ENCODE measurements around the gene FCN1. TPM values are rescaled to one million over a fixed set of nuclear protein-coding genes. Genes with fewer than 3 reads are reported as not detected.

FCN1 gene
- under 1 TPM in 1 of 2 donors, not detected in 1; 0.19 TPM for total RNA-seq
- 8.0 TPM for polyA plus RNA-seq (ENCODE audit: insufficient read depth, low read depth, low replicate concordance)
- long read RNA-seq, donor 1, result 0 reads
- long read RNA-seq, donor 2, partial matches to known transcripts, result 0 of 1 reads
- long read RNA-seq, donor 2, other reads (novel, unspliced or antisense), result 0 of 1 reads

DNA sequence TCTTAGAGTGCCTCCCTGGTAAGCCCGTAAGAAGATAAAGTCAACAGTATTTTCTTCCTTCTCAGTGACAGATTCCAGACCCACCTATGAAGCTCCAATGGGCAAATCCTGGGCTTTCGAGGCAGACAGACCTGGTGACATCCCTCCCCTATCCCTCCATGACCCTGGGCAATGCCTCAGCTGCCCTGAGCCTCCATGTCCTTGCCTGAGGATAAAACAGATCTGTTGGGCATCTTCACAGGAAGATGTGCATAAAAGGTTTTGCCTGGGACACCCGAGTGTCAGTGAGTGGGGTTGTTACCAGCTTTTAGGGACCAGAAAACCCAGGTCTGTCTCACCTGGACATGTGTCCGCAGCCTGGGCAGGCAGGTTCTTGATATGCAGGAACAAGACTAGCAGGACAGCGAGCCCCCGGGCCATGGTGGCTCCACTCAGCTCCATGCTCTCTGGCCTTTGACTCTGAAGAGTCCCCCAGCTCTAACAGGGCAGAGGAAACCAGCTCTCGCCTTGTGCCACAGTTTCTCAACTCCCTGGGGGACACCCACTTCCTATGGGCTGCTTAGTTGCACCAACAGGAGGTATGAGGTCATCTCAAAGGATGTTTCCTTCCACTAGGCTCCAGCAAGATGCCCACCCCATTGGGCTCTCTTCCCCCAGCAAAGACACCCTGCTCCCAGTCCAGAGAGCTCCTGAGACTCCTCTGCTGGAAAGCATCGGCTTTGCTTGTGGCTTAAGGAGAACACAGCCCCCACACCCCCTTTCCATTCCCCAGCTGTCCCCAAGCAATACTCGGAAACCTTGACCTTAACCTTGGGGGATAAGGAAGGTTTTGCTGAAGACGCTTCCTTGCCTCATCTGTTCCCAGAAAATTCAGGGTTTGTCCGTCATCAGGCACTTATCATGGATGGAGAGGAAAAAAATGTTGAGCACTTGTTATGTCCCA lies at the start of gene FCN1:
FCN1 (minus strand) TSS at position 482 of the 943 bp plus-strand sequence; CDS start at position 441, 41 bp downstream.
- no peaks in the 10 kb centered on the region for H3K9me3 ChIP-seq
- H3K4me1 ChIP-seq, result no peaks in the 10 kb centered on the region
- 74 to 82% methylated on average over 7 to 11 of the region's 11 CpGs for WGBS, 2 donors
- TF ChIP-seq POLR2A (IDR thresholded peaks at IDR 0.05), result no peak
- intact Hi-C loops (cut with DNase I; ENCODE audit: low total_unique reads), result no loop called here
- H3K27me3 ChIP-seq, result no peaks in the 10 kb centered on the region
- no peak within 1 kb of the TSS for H3K4me3 ChIP-seq
- H3K27ac ChIP-seq, result no peak within 1 kb of the TSS
- no peaks in the 10 kb centered on the region for H3K36me3 ChIP-seq (ENCODE audit: low read depth, missing control alignments)
- DNase-seq, result no peak

DNA sequence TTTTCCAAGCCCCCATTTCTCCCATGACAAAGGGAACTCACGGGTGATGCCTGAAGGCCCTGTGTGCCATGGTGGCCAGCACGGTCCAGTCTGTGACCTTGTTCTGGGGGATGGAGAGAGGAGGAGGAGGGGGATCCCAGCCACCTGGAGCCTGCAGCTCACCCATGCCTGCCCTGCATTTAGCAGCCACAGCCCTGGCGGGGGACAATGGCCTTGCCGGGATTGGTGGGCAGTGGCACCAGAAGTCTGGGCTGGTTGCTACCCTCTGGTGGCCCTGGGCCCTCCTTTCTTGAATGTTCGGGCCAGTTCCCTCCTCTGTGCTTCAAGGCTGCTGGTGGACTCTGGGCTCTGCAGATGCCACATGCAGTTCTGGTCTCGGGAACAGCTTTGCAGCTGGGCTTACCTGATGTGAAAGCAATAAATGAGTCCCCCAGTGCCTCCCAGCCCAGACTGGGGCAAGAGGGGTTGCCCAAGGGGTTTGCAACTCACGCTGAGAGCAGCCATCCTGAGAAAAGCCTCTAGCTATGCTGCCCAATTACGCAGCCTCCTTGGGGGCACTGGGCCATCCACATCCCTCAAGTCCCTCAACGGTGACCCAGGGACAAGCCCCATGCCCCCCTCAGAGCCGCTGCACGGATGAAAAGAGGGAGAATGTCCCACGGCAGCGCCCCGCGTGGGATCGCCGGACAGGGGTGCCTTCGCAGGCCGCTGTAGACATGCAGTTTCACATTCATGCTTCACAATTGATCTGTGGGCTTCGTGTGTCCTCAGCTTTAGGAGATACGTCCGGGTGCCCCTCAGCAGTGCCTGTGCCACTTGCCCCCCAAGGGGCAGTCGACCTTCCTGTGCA lies 49.2 kb upstream of the FCN1 start:
- WGBS, 2 donors, result 81 to 86% methylated on average over 11 to 23 of the region's 23 CpGs
- intact Hi-C loops (cut with DNase I; ENCODE audit: low total_unique reads), result no loop called here
- Histone ChIP-seq H3K4me1 (no peaks in the 10 kb centered on the region), H3K4me3 (no peak overlapping the region), H3K36me3 (ENCODE audit: low read depth, missing control alignments) (no peaks in the 10 kb centered on the region), H3K27ac (no peak overlapping the region), H3K9me3 (no peaks in the 10 kb centered on the region), H3K27me3 (no peaks in the 10 kb centered on the region)
- no peak for DNase-seq
- TF ChIP-seq, protein P1, sequence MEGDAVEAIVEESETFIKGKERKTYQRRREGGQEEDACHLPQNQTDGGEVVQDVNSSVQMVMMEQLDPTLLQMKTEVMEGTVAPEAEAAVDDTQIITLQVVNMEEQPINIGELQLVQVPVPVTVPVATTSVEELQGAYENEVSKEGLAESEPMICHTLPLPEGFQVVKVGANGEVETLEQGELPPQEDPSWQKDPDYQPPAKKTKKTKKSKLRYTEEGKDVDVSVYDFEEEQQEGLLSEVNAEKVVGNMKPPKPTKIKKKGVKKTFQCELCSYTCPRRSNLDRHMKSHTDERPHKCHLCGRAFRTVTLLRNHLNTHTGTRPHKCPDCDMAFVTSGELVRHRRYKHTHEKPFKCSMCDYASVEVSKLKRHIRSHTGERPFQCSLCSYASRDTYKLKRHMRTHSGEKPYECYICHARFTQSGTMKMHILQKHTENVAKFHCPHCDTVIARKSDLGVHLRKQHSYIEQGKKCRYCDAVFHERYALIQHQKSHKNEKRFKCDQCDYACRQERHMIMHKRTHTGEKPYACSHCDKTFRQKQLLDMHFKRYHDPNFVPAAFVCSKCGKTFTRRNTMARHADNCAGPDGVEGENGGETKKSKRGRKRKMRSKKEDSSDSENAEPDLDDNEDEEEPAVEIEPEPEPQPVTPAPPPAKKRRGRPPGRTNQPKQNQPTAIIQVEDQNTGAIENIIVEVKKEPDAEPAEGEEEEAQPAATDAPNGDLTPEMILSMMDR (IDR thresholded peaks at IDR 0.05), result no peak

DNA sequence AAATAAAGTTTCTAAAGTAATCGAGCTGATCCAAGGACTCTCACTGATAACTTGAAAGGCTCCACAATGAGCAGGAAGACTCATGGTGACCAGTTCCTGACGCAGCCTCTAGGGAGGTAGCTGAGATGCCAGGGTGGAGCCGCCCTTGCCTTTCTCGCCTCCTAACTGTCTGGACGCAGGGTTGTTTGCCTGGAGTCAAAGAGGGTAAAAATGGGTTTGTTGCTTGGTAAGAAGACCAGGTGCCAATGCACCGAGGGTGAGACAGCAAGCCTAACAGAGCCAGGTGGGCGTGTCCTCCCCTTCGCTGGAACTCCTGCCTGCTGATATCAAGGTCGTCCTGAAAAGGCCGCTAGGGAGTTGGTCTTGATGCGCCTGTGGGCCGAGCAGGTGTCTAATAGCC lies 48.6 kb upstream of the FCN1 start:
- DNase-seq, result no peak
- TF ChIP-seq, protein P1 (IDR thresholded peaks at IDR 0.05), result no peak
- TF ChIP-seq POLR2A (IDR thresholded peaks at IDR 0.05), result no peak
- WGBS, 2 donors, result 79 to 85% methylated on average over 10 to 12 of the region's 12 CpGs
- no peak overlapping the region for H3K4me3 ChIP-seq
- intact Hi-C loops (cut with DNase I; ENCODE audit: low total_unique reads), result no loop called here
- no peak overlapping the region for H3K27ac ChIP-seq
- no peaks in the 10 kb centered on the region for H3K9me3 ChIP-seq
- H3K36me3 ChIP-seq (ENCODE audit: low read depth, missing control alignments), result no peaks in the 10 kb centered on the region
- H3K4me1 ChIP-seq, result no peaks in the 10 kb centered on the region
- H3K27me3 ChIP-seq, result no peaks in the 10 kb centered on the region

DNA sequence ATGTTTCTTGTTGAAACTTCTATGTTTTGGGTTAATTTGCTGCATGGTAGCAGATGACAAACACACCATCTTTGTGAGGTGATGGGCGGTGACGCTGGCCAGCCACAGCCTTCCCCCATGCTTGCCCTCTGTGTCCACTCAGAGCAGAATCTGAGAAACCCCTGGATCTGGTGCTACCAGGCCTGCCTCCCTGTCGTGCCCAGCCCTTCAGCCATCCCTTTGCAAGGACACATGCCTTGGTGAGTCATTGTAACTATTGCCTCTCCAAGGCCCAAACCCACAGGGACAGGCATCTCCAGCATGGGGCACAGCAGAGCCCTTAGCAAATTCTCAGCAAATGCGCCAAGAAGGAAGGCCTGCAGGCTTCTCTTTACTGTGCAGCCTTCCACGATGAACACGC lies 48.1 kb upstream of the FCN1 start:
- Histone ChIP-seq H3K4me1 (no peaks in the 10 kb centered on the region), H3K9me3 (no peaks in the 10 kb centered on the region), H3K27ac (no peak overlapping the region), H3K27me3 (no peaks in the 10 kb centered on the region), H3K36me3 (ENCODE audit: low read depth, missing control alignments) (no peaks in the 10 kb centered on the region), H3K4me3 (no peak overlapping the region)
- TF ChIP-seq POLR2A (IDR thresholded peaks at IDR 0.05), result no peak
- TF ChIP-seq, protein P1 (IDR thresholded peaks at IDR 0.05), result no peak
- intact Hi-C loops (cut with DNase I; ENCODE audit: low total_unique reads), result no loop called here
- WGBS, 2 donors, result 92 to 98% methylated on average over 6 of the region's 6 CpGs
- DNase-seq, result no peak

DNA sequence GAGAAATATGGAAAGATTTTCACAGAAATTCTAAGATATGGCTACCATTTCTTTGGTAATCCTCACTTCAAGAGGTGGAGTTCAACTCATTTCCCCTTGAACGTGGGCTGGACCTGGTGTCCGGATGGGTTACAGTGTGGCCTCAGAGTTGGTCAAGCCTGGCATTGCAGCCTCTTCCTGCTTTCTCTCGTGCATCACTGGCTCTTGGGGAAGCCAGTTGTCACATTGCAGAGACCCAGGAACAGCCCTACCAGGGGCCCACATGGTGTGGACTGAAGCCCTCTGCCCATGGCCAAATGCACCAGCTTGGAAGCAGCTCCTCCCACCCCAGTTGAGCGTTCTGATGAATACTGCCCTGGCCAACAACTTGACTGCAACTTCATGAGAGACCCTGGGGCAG lies 47.7 kb upstream of the FCN1 start:
- Histone ChIP-seq H3K4me3 (no peak overlapping the region), H3K36me3 (ENCODE audit: low read depth, missing control alignments) (no peaks in the 10 kb centered on the region), H3K4me1 (no peaks in the 10 kb centered on the region), H3K27ac (no peak overlapping the region), H3K27me3 (no peaks in the 10 kb centered on the region), H3K9me3 (no peaks in the 10 kb centered on the region)
- 86 to 89% methylated on average over 3 to 4 of the region's 4 CpGs for WGBS, 2 donors
- intact Hi-C loops (cut with DNase I; ENCODE audit: low total_unique reads), result no loop called here
- DNase-seq, result no peak
- TF ChIP-seq, protein P1 (IDR thresholded peaks at IDR 0.05), result no peak
- no peak for TF ChIP-seq POLR2A (IDR thresholded peaks at IDR 0.05)

All from testis (tissue), 5 donors.